Naive B cell (primary cell): ENCODE data around the gene PNMA8A. TPM values are rescaled to one million over a fixed set of nuclear protein-coding genes. Genes with fewer than 3 reads are reported as not detected.
"Not testable (repeated sequence)": the region's sequence is repeated elsewhere in the genome, so short reads cannot be mapped to it uniquely, and the experiment has no call there.

Experiments used
- ATAC-seq, 2 donors: fragments of 150-1000 bp; cut with Tn5 transposase; 2 replicates each; pipeline ENCODE4 v1.10.0; 2021; ENCODE audit warnings: low read depth in 2 of 2, mild to moderate bottlenecking in 2 of 2, moderate library complexity in 2 of 2
- DNase-seq: peaks from one replicate; pipeline ENCODE4 v3.0.0; 2022
- H3K27ac Mint-ChIP-seq, 6 donors: one replicate each; pipeline ENCODE4 v1.8.0; 2020 to 2022; ENCODE audit warnings: mild to moderate bottlenecking in 6 of 6, mixed read lengths in 6 of 6, moderate library complexity in 5 of 6, inconsistent platforms in 2 of 6
- H3K27me3 Mint-ChIP-seq, 3 donors: one replicate each; pipeline ENCODE4 v1.8.0; 2021 to 2022; ENCODE audit warnings: mixed read lengths in 3 of 3, mild to moderate bottlenecking in 1 of 3
- H3K36me3 Mint-ChIP-seq, 2 donors: one replicate each; pipeline ENCODE4 v1.8.0; 2020 to 2022; ENCODE audit warnings: mixed read lengths in 2 of 2, inconsistent platforms in 1 of 2, mild to moderate bottlenecking in 1 of 2
- H3K4me1 Mint-ChIP-seq, 3 donors: one replicate each; pipeline ENCODE4 v1.8.0; 2020 to 2022; ENCODE audit warnings: mixed read lengths in 3 of 3, inconsistent platforms in 1 of 3, mild to moderate bottlenecking in 1 of 3, moderate library complexity in 1 of 3
- H3K4me3 Mint-ChIP-seq, 8 donors: one replicate each; pipeline ENCODE4 v1.8.0; 2020 to 2022; ENCODE audit warnings: mild to moderate bottlenecking in 8 of 8, mixed read lengths in 8 of 8, moderate library complexity in 8 of 8, inconsistent platforms in 2 of 8
- H3K9me3 Mint-ChIP-seq, 7 donors: one replicate each; pipeline ENCODE4 v1.8.0; 2020 to 2022; ENCODE audit warnings: mixed read lengths in 7 of 7, mild to moderate bottlenecking in 5 of 7, inconsistent platforms in 2 of 7, moderate library complexity in 1 of 7
- polyA plus RNA-seq, 6 donors: library from polyadenylated mRNA; unstranded; fragments of 300-500 nt; fragmentation: Illumina TruSeq; gene quantifications; one replicate each; pipeline ENCODE4 v1.2.3, GENCODE V29; 2021; ENCODE audit warnings: low read depth in 6 of 6

PNMA8A gene
- polyA plus RNA-seq, 6 donors from 2014 or later, result not detected

GRCh38 chr19:46497773-46498172 lies 26.4 kb upstream of the PNMA8A start:
- peaks cover 10 to 19% (median 14%) of the 10 kb centered on the region in 3 donors for H3K4me1 Mint-ChIP-seq
- no peaks in the 10 kb centered on the region for H3K36me3 Mint-ChIP-seq
- H3K4me3 Mint-ChIP-seq, result no peak overlapping the region
- H3K27ac Mint-ChIP-seq, result peak overlapping the region in 1 of 6 donors; percentile 5
- peaks cover 0 to 1% (median 0%) of the 10 kb centered on the region in 7 donors for H3K9me3 Mint-ChIP-seq
- H3K27me3 Mint-ChIP-seq, result peaks cover 39 to 65% (median 50%) of the 10 kb centered on the region in 3 donors
- DNase-seq, result no peak
- ATAC-seq, result no peak

- H3K4me3 Mint-ChIP-seq, H3K9me3 Mint-ChIP-seq, DNase-seq, H3K36me3 Mint-ChIP-seq, H3K27ac Mint-ChIP-seq, ATAC-seq: not testable (repeated sequence)
- H3K27me3 Mint-ChIP-seq, result peaks cover 42 to 71% (median 55%) of the 10 kb centered on the region in 3 donors
- H3K4me1 Mint-ChIP-seq, result peaks cover 10 to 19% (median 16%) of the 10 kb centered on the region in 3 donors
Measured at GRCh38 chr19:46496886-46497285, 25.5 kb upstream of the PNMA8A start.

- Mint-ChIP-seq H3K36me3 (peaks cover 0 to 2% of the 10 kb centered on the region in 2 donors), H3K27me3 (peaks cover 47 to 77% (median 61%) of the 10 kb centered on the region in 3 donors), H3K9me3 (peaks cover 0 to 3% (median 0%) of the 10 kb centered on the region in 7 donors), H3K27ac (no peak overlapping the region), H3K4me1 (peaks cover 10 to 22% (median 16%) of the 10 kb centered on the region in 3 donors), H3K4me3 (peak overlapping the region in 1 of 8 donors; percentile 6)
- DNase-seq, result no peak
- ATAC-seq, result no peak
Measured at GRCh38 chr19:46496304-46496703, 24.9 kb upstream of the PNMA8A start.

- peaks cover 52 to 80% (median 63%) of the 10 kb centered on the region in 3 donors for H3K27me3 Mint-ChIP-seq
- peaks cover 11 to 27% (median 19%) of the 10 kb centered on the region in 3 donors for H3K4me1 Mint-ChIP-seq
- H3K9me3 Mint-ChIP-seq, result peaks cover 0 to 6% (median 2%) of the 10 kb centered on the region in 7 donors
- DNase-seq, result no peak
- peak within 1 kb of the TSS in 1 of 6 donors; percentile 92 for H3K27ac Mint-ChIP-seq
- peak; percentile 37 to 43 for ATAC-seq
- H3K4me3 Mint-ChIP-seq, result peak within 1 kb of the TSS in 7 of 8 donors; percentile 47 to 91 (median 81)
- H3K36me3 Mint-ChIP-seq, result peaks cover 0 to 8% of the 10 kb centered on the region in 2 donors
Measured at GRCh38 chr19:46495786-46496099, 24.4 kb upstream of the PNMA8A start, which contains the start of gene PNMA8B. Gene PNMA8B (minus strand): TSS chr19:46495867. CDS start chr19:46495465, 402 bp downstream.

- peaks cover 0 to 13% of the 10 kb centered on the region in 2 donors for H3K36me3 Mint-ChIP-seq
- no peak for DNase-seq
- H3K4me3 Mint-ChIP-seq, result peak overlapping the region in 6 of 8 donors; percentile 75 to 91 (median 82)
- H3K4me1 Mint-ChIP-seq, result peaks cover 16 to 33% (median 23%) of the 10 kb centered on the region in 3 donors
- peaks cover 0 to 9% (median 5%) of the 10 kb centered on the region in 7 donors for H3K9me3 Mint-ChIP-seq
- peak overlapping the region in 1 of 6 donors; percentile 92 for H3K27ac Mint-ChIP-seq
- ATAC-seq, result no peak
- peaks cover 52 to 80% (median 63%) of the 10 kb centered on the region in 3 donors for H3K27me3 Mint-ChIP-seq
Measured at GRCh38 chr19:46494941-46495785, 23.8 kb upstream of the PNMA8A start.

- Mint-ChIP-seq H3K4me3 (peak overlapping the region; percentile 19 to 91 (median 81)), H3K27ac (peak overlapping the region in 3 of 6 donors; percentile 19 to 92 (median 65)), H3K27me3 (peaks cover 53 to 80% (median 63%) of the 10 kb centered on the region in 3 donors), H3K4me1 (peaks cover 23 to 35% (median 29%) of the 10 kb centered on the region in 3 donors), H3K9me3 (peaks cover 0 to 9% (median 5%) of the 10 kb centered on the region in 7 donors), H3K36me3 (peaks cover 0 to 17% of the 10 kb centered on the region in 2 donors)
- ATAC-seq (no peak), DNase-seq (no peak)
Measured at GRCh38 chr19:46494146-46494940, 23.0 kb upstream of the PNMA8A start.

- peaks cover 57 to 83% (median 67%) of the 10 kb centered on the region in 3 donors for H3K27me3 Mint-ChIP-seq
- peak overlapping the region in 7 of 8 donors; percentile 71 to 91 (median 81) for H3K4me3 Mint-ChIP-seq
- peaks cover 28 to 43% (median 38%) of the 10 kb centered on the region in 3 donors for H3K4me1 Mint-ChIP-seq
- peak; percentile 62 to 69 for ATAC-seq
- peaks cover 0 to 9% (median 5%) of the 10 kb centered on the region in 7 donors for H3K9me3 Mint-ChIP-seq
- H3K36me3 Mint-ChIP-seq, result peaks cover 0 to 17% of the 10 kb centered on the region in 2 donors
- peak; percentile 33 for DNase-seq
- H3K27ac Mint-ChIP-seq, result peak overlapping the region in 3 of 6 donors; percentile 19 to 92 (median 65)
Measured at GRCh38 chr19:46493236-46494145, 22.1 kb upstream of the PNMA8A start.

- Mint-ChIP-seq H3K4me3 (peak overlapping the region in 7 of 8 donors; percentile 5 to 83 (median 72)), H3K27ac (peak overlapping the region in 2 of 6 donors; percentile 56 to 65), H3K36me3 (peaks cover 0 to 17% of the 10 kb centered on the region in 2 donors), H3K4me1 (peaks cover 28 to 49% (median 43%) of the 10 kb centered on the region in 3 donors), H3K27me3 (peaks cover 60 to 83% (median 70%) of the 10 kb centered on the region in 3 donors), H3K9me3 (peaks cover 0 to 9% (median 5%) of the 10 kb centered on the region in 7 donors)
- peak; percentile 19 to 33 for ATAC-seq
- no peak for DNase-seq
Measured at GRCh38 chr19:46492841-46493235, 21.5 kb upstream of the PNMA8A start.

- Mint-ChIP-seq H3K4me3 (peak overlapping the region in 4 of 8 donors; percentile 12 to 83 (median 46)), H3K27ac (peak overlapping the region in 1 of 6 donors; percentile 68), H3K36me3 (peaks cover 0 to 17% of the 10 kb centered on the region in 2 donors), H3K4me1 (peaks cover 28 to 56% (median 50%) of the 10 kb centered on the region in 3 donors), H3K27me3 (peaks cover 65 to 83% (median 73%) of the 10 kb centered on the region in 3 donors), H3K9me3 (peaks cover 0 to 9% (median 5%) of the 10 kb centered on the region in 7 donors)
- DNase-seq, result no peak
- no peak for ATAC-seq
Measured at GRCh38 chr19:46491975-46492682, 20.8 kb upstream of the PNMA8A start.

- Mint-ChIP-seq H3K27me3 (peaks cover 64 to 88% (median 86%) of the 10 kb centered on the region in 3 donors), H3K9me3 (peaks cover 0 to 9% (median 5%) of the 10 kb centered on the region in 7 donors), H3K4me1 (peaks cover 28 to 60% (median 55%) of the 10 kb centered on the region in 3 donors), H3K36me3 (peaks cover 0 to 17% of the 10 kb centered on the region in 2 donors), H3K4me3 (peak overlapping the region in 2 of 8 donors; percentile 42 to 59), H3K27ac (no peak overlapping the region)
- ATAC-seq (no peak), DNase-seq (no peak)
Measured at GRCh38 chr19:46490774-46491173, 19.4 kb upstream of the PNMA8A start.

- peaks cover 71 to 89% (median 85%) of the 10 kb centered on the region in 3 donors for H3K27me3 Mint-ChIP-seq
- H3K4me3 Mint-ChIP-seq, result peak overlapping the region in 7 of 8 donors; percentile 0 to 84 (median 59)
- H3K36me3 Mint-ChIP-seq, result peaks cover 0 to 17% of the 10 kb centered on the region in 2 donors
- ATAC-seq (no peak), DNase-seq (no peak)
- peaks cover 0 to 9% (median 5%) of the 10 kb centered on the region in 7 donors for H3K9me3 Mint-ChIP-seq
- peak overlapping the region in 4 of 6 donors; percentile 11 to 74 (median 57) for H3K27ac Mint-ChIP-seq
- peaks cover 28 to 56% (median 53%) of the 10 kb centered on the region in 3 donors for H3K4me1 Mint-ChIP-seq
Measured at GRCh38 chr19:46489445-46490272, 18.3 kb upstream of the PNMA8A start.
